IPS DF 6.9 (cell line): ENCODE data around the gene SFRP4.
"Not testable (repeated sequence)": the region's sequence is repeated elsewhere in the genome, so short reads cannot be mapped to it uniquely, and the experiment has no call there.

ENCODE experiments used
- DNase-seq: peaks from one replicate; pipeline ENCODE4 v3.0.0-alpha.2; 2013; ENCODE audit warnings: low read depth, low spot score
- H3K27ac ChIP-seq: one replicate; pipeline ENCODE4 v1.5.1; 2013; ENCODE audit warnings: low read length, control low read depth
- H3K27me3 ChIP-seq: 2 replicates; pipeline ENCODE4 v1.6.1; 2013; ENCODE audit warnings: mild to moderate bottlenecking, low read length; ENCODE audit not compliant: control insufficient read depth, insufficient read depth
- H3K36me3 ChIP-seq: 2 replicates; pipeline ENCODE4 v1.6.1; 2013; ENCODE audit warnings: low read length; ENCODE audit not compliant: control insufficient read depth, insufficient read depth
- H3K4me1 ChIP-seq: 2 replicates; pipeline ENCODE4 v1.6.1; 2013; ENCODE audit warnings: low read length; ENCODE audit not compliant: control insufficient read depth, insufficient read depth
- H3K4me3 ChIP-seq: 2 replicates; pipeline ENCODE4 v1.5.1; 2013; ENCODE audit warnings: mild to moderate bottlenecking, low read length
- H3K9me3 ChIP-seq: 2 replicates; pipeline ENCODE4 v1.6.1; 2013; ENCODE audit warnings: low read length, inconsistent platforms; ENCODE audit not compliant: control insufficient read depth, insufficient read depth
- WGBS: extraction: QIAGEN DNeasy Blood & Tissue Kit; methylation state at CpG from one replicate; pipeline ENCODE4 v1.1.7; 2013; ENCODE audit warnings: mixed read lengths, missing lambda C conversion rate; ENCODE audit not compliant: insufficient read length, insufficient coverage; 5-methylcytosine and 5-hydroxymethylcytosine counted together

The SFRP4 gene

DNA sequence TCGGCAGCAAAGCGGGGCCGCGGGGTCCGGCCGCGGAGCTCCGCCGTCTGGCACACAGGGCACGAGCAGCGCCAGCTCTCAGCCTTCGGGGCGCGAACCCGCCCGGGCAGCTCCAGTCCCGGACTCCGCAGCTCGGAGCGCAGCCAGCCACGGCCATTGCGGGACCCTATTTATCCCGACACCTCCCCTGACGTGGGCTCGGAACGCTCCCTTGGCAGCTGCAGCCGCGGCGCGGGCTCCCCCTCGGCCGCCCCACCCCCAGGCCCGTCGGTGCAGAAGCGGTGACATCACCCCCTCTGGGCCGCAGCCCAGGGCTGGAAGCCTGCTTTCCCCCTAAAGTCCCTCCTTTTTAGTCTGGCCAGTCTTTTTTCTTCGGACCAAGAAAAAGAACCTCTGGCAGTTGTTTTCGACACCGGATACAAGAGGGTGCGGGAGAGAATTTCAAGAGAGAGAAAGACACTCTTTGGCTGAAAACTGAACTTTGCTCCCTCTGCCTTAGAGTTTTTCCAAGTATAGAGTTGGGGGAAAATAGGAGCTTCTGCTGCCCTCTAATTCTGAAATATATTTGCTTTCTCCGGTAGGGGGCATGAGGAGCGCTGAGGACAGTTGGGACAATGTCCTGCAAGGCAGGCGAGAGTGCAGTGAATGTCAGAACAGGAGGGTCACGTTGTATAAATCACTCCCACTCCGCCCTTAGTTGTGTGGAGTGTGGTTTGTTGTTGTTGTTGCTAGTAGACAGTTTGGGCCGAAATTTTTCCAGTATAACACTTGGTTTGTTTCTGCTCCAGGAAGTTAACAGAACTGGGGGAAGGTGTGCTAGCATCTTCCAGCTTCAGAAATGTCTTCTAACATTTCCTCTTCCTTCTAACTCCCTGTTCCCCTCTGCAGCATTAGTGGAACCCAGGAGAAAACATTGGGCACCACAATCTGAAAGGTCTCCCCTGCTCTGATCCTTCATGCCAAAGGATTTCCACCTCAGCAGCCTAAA is at the start of gene SFRP4:
TSS of gene SFRP4 (minus strand) at position 145 of the 988 bp plus-strand sequence. CDS start 280 bp downstream, outside the sequence.
- Histone ChIP-seq H3K9me3 (no peaks in the 10 kb centered on the region), H3K4me3 (peak within 1 kb of the TSS; percentile 51; the same call in 1 of the 2 replicates), H3K4me1 (peaks cover 2% of the 10 kb centered on the region; the same call in 1 of the 2 replicates), H3K27ac (no peak within 1 kb of the TSS), H3K27me3 (peaks cover 10% of the 10 kb centered on the region; the same call in 1 of the 2 replicates), H3K36me3 (no peaks in the 10 kb centered on the region)
- no peak for DNase-seq
- no CpG with 5 or more reads among the region's 46 CpGs for WGBS

DNA sequence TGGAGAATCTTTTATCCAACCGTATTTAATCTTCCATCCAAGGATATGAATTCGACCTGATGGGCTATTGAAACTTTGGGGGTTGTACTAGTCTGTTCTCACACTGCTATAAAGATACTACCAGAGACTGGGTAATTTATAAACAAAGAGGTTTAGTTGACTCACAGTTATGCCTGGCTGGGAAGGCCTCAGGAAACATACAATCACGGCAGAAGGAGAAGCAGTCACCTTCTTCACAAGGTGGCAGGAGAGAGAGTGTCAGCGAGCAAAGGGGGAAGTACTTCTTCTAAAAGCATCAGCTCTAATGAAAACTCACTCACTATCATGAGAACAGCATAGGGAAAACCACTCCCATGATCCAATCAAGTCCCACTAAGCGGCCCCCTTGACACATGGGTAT is 47.6 kb upstream of the SFRP4 start:
- Histone ChIP-seq H3K9me3 (no peaks in the 10 kb centered on the region), H3K27me3 (no peaks in the 10 kb centered on the region), H3K27ac (no peak overlapping the region), H3K4me3 (no peak overlapping the region), H3K4me1 (no peaks in the 10 kb centered on the region), H3K36me3 (no peaks in the 10 kb centered on the region)
- no CpG with 5 or more reads among the region's 5 CpGs for WGBS
- DNase-seq, result no peak

DNA sequence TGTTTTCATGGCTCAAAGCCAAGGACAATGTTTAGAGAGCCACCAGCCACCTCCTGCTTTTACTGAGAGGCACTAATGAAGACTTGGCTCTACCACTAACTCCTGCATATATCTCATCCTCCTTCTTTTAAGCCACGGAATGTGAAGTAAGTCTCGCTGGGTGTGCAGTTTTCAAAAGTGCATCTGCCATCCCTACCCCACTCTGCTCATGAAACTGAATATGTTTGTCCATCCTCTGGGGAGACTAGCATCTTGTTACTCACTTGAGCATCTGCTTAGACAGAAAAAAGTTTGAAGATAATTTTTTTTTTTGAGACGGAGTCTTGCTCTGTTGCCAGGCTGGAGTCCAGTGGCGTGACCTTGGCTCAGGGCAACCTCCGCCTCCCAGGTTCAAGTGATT is 44.6 kb upstream of the SFRP4 start:
- WGBS, result no CpG with 5 or more reads among the region's 5 CpGs
- no peak for DNase-seq
- no peaks in the 10 kb centered on the region for H3K36me3 ChIP-seq
- no peaks in the 10 kb centered on the region for H3K4me1 ChIP-seq
- H3K9me3 ChIP-seq, result no peaks in the 10 kb centered on the region
- H3K27me3 ChIP-seq, result no peaks in the 10 kb centered on the region
- H3K27ac ChIP-seq, result no peak overlapping the region
- no peak overlapping the region for H3K4me3 ChIP-seq

DNA sequence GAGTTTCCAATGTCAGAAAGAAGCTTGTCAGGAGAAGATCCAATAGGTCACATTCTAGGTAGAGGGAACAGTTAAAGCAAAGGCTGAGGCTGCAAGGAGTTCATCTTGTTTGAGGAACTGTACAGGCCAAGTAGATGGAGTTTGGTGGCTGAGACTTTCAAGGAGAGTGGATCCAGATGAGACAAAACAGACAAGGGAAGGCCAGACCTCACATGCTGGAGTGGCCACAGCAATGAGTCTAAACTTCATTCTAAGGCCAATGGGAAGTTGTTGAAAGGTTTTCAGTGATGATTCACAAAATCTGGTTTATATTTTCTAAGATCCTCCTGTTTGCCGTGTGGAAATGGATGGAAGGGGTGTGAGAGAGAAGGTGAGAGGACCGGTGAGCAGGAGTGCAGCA is 43.9 kb upstream of the SFRP4 start:
- H3K4me3 ChIP-seq, result no peak overlapping the region
- H3K27ac ChIP-seq, result no peak overlapping the region
- no peaks in the 10 kb centered on the region for H3K9me3 ChIP-seq
- no CpG with 5 or more reads among the region's 2 CpGs for WGBS
- H3K4me1 ChIP-seq, result no peaks in the 10 kb centered on the region
- no peaks in the 10 kb centered on the region for H3K27me3 ChIP-seq
- H3K36me3 ChIP-seq, result no peaks in the 10 kb centered on the region
- no peak for DNase-seq

DNA sequence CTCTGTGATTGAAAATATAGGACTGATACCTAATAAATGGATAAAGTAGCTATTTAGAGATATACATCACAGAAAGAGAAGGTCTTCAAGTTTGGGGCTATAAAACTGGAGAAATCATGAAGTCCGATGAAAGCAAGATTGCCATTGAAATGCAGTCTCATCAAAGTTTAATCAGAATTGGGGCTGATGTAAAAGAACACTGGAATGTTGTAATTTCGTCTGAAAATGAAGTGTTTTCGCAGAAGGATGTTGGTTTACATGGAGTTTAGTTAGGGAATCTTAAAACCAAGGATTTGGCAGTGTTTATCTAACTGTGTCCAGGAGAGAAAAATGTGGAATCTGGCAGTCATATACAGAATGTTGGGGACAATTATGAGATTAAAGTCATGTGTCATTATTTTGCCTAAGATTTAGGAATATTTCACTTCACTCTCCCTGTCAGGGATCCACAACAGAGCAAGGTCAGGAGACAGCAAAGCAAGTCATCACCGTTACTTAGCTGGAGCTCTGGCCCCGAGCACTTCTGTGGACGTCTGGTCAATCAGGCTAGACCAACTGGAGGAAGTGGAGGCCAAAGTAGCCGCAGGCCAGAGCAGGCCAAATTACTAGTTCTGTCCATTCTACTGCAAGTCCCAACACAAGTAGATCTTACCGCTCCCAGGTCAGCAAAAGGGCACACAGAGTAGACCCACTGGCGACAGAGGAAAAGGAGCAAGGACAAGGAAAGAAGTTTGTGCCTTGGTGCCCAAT is 40.8 kb upstream of the SFRP4 start:
- DNase-seq, result no peak
- no peaks in the 10 kb centered on the region for H3K27me3 ChIP-seq
- H3K4me3 ChIP-seq, result no peak overlapping the region
- no peak overlapping the region for H3K27ac ChIP-seq
- H3K36me3 ChIP-seq, result no peaks in the 10 kb centered on the region
- no peaks in the 10 kb centered on the region for H3K4me1 ChIP-seq
- H3K9me3 ChIP-seq, result no peaks in the 10 kb centered on the region
- WGBS, result no CpG with 5 or more reads among the region's 9 CpGs

DNA sequence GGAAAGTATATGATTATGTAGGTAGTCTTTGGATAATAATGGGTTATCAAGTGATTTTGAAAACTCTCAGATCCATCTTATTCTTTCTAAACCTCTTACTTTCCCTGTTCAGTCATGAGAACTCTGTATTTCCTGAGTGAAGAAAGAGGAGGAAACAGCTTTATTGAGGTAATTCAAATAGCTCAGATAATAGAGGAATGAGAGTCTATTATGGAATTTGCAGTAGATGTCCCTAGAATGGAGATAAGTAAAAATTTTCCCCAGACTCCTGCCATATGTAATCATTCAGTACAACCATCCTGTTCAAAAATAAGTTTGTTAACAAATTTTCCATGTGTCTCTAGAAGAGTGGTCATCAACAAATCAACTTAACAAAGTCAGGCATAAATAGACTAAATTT is 40.2 kb upstream of the SFRP4 start:
- Histone ChIP-seq H3K4me3 (no peak overlapping the region), H3K27ac (no peak overlapping the region), H3K4me1 (no peaks in the 10 kb centered on the region), H3K36me3 (no peaks in the 10 kb centered on the region), H3K9me3 (no peaks in the 10 kb centered on the region), H3K27me3 (no peaks in the 10 kb centered on the region)
- no peak for DNase-seq

DNA sequence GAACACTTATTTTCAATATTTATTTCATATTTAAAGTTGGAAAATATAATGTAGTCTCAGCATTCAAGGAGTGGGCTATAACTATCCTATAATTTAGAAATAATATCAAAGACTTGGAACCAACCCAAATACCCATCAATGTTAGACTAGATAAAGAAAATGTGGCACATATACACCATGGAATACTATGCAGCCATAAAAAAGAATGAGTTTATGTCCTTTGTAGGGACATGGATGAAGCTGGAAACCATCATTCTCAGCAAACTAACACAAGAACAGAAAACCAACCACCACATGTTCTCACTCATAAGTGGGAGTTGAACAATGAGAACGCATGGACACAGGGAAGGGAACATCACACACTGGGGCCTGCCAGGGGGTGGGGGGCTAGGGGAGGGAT is 37.6 kb upstream of the SFRP4 start:
- not testable (repeated sequence) for H3K9me3 ChIP-seq, DNase-seq, H3K27me3 ChIP-seq, H3K27ac ChIP-seq, H3K36me3 ChIP-seq, H3K4me3 ChIP-seq, H3K4me1 ChIP-seq
- no CpG with 5 or more reads among the region's 1 CpG for WGBS

DNA sequence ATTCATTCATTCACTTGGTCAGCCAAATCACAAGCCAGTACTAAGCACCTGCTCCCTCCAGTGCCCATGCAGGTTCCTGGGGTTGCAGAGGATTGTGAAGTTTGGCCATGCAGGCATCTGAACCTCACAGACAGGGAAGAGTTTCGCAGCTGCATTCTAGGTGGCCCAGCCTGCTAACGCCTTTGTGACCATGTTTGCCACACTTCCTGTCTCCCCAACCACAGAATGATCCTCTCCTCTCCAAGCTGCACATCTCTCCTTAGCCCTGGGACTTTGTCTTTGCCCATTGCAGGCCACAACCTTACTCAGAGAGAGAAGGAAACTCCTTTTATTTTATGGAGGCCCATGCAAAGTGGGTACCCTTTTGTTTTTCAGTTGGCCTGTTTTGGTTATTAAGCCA is 35.6 kb upstream of the SFRP4 start:
- H3K4me1 ChIP-seq, result no peaks in the 10 kb centered on the region
- WGBS, result no CpG with 5 or more reads among the region's 2 CpGs
- no peak overlapping the region for H3K27ac ChIP-seq
- no peaks in the 10 kb centered on the region for H3K36me3 ChIP-seq
- H3K9me3 ChIP-seq, result no peaks in the 10 kb centered on the region
- no peak overlapping the region for H3K4me3 ChIP-seq
- DNase-seq, result no peak
- H3K27me3 ChIP-seq, result no peaks in the 10 kb centered on the region

DNA sequence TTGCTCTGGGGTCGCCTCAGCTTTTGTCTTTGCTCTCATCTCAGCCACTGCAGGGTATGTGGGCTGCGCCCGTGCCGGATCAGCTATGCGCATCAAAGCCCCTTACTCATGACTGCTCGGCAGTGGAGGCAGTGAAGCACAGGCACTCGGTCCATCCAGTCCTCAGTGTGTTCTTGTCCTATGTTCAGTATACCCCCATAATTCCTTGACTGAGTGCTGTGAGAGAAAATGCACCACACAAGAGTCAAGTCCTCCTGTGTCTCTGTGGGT is 31.3 kb upstream of the SFRP4 start:
- H3K36me3 ChIP-seq, result no peaks in the 10 kb centered on the region
- no peak overlapping the region for H3K27ac ChIP-seq
- H3K9me3 ChIP-seq, result no peaks in the 10 kb centered on the region
- no peak for DNase-seq
- H3K27me3 ChIP-seq, result no peaks in the 10 kb centered on the region
- no CpG with 5 or more reads among the region's 7 CpGs for WGBS
- no peak overlapping the region for H3K4me3 ChIP-seq
- 0 out of 2 replicates have a peak, but pooled peaks cover 2% of the 10 kb centered on the region for H3K4me1 ChIP-seq

DNA sequence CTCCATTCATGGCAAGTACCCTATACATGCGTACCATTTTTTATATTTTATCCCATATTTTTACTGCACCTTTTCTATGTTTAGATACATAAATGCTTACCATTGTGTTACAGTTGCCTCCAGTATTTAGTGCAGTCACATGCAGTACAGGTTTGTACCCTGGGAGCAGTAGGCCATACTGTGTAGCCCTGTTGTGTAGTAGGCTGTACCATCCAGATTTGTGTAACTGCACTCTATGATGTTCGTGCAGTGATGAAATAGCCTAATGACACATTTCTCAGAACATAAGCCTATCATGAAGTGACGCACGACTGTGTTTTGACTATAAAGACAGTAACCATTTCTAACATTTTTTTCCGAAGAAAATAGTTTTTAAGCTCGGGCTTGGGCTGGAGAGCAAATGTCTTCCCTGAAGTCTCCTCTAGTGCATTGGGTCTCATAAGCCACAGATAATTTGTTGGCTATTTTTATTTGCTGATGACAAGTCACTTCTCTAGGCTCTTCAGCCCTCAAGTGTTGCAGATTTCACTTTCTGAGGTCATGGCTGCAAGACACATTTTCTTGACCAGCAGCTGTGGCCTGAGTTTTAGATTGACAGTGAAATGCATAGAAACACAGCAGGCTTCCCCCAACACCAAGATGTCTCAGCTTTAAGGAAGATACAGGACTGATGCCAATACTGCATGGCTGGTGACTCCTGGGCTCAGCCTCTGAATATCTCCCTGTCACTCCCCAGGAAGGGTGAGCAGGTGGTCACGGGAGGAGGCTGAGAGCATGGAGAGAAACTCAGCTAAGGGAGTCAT is 30.7 kb upstream of the SFRP4 start:
- H3K4me1 ChIP-seq, result 0 out of 2 replicates have a peak, but pooled peaks cover 2% of the 10 kb centered on the region
- no peaks in the 10 kb centered on the region for H3K27me3 ChIP-seq
- H3K4me3 ChIP-seq, result no peak overlapping the region
- H3K9me3 ChIP-seq, result no peaks in the 10 kb centered on the region
- no peaks in the 10 kb centered on the region for H3K36me3 ChIP-seq
- WGBS, result no CpG with 5 or more reads among the region's 7 CpGs
- no peak for DNase-seq
- H3K27ac ChIP-seq, result no peak overlapping the region
